ENCODE data around the gene NOL4L.

The NOL4L gene

GRCh38 chr20:32613192-32614053 is 28.3 kb upstream of the NOL4L start:
- no peak for DNase-seq

- no peak for DNase-seq
Measured at GRCh38 chr20:32612351-32613191, 27.4 kb upstream of the NOL4L start.

GRCh38 chr20:32611868-32612267 is 26.7 kb upstream of the NOL4L start:
- DNase-seq = no peak

GRCh38 chr20:32611286-32611685 is 26.2 kb upstream of the NOL4L start:
- DNase-seq = no peak

GRCh38 chr20:32610472-32611218 is 25.5 kb upstream of the NOL4L start:
- no peak for DNase-seq

GRCh38 chr20:32609993-32610392 is 24.9 kb upstream of the NOL4L start:
- no peak for DNase-seq

- no peak for DNase-seq
Measured at GRCh38 chr20:32609111-32609773, 24.1 kb upstream of the NOL4L start.

GRCh38 chr20:32608664-32609015 is 23.5 kb upstream of the NOL4L start:
- no peak for DNase-seq

GRCh38 chr20:32607727-32608663 is 22.9 kb upstream of the NOL4L start:
- DNase-seq = no peak

GRCh38 chr20:32607324-32607723 is 22.2 kb upstream of the NOL4L start:
- DNase-seq = no peak

GRCh38 chr20:32606790-32607189 is 21.7 kb upstream of the NOL4L start:
- no peak for DNase-seq

GRCh38 chr20:32606107-32606506 is 21.0 kb upstream of the NOL4L start:
- DNase-seq = no peak

- DNase-seq = no peak
Measured at GRCh38 chr20:32605167-32605656, 20.1 kb upstream of the NOL4L start.

GRCh38 chr20:32603046-32603726 is 18.1 kb upstream of the NOL4L start:
- no peak for DNase-seq

GRCh38 chr20:32602273-32602672 is 17.1 kb upstream of the NOL4L start:
- DNase-seq = no peak

- DNase-seq = no peak
Measured at GRCh38 chr20:32600681-32601237, 15.6 kb upstream of the NOL4L start.

- no peak for DNase-seq
Measured at GRCh38 chr20:32599783-32600340, 14.7 kb upstream of the NOL4L start.

GRCh38 chr20:32598606-32599005 is 13.5 kb upstream of the NOL4L start:
- no peak for DNase-seq

- DNase-seq = no peak
Measured at GRCh38 chr20:32597714-32598113, 12.6 kb upstream of the NOL4L start.

- DNase-seq = no peak
Measured at GRCh38 chr20:32596681-32597252, 11.6 kb upstream of the NOL4L start.

All from stimulated activated CD4-positive, alpha-beta T cell treated with anti-CD3 and anti-CD28 coated beads, Interleukin-12 subunit alpha, Interleukin-12 subunit beta, amount 100 ng/mL, for 4 hours (primary cell).